K562 (cell line): ENCODE results near the gene MITD1. TPM values are rescaled to one million over a fixed set of nuclear protein-coding genes. Genes with fewer than 3 reads are reported as not detected.

Source experiments
- CBX5 ChIP-seq: IDR thresholded peaks from 2 replicates; pipeline ENCODE4 v1.6.1; 2014; ENCODE audit warnings: low read depth, borderline replicate concordance
- EHMT2 ChIP-seq: fragments of 450-650 bp; IDR thresholded peaks from 2 replicates; pipeline ENCODE4 v1.6.1; 2018; ENCODE audit warnings: antibody characterized with exemption
- ELK1 ChIP-seq: sonication (generic); formaldehyde crosslinking; IDR thresholded peaks from 2 replicates; pipeline ENCODE4 v1.8.1; 2022; ENCODE audit warnings: missing genetic modification reagents
- GTF2B ChIP-seq: IDR thresholded peaks from 2 replicates; pipeline ENCODE4 v1.6.1; 2011; ENCODE audit not compliant: insufficient read length; ENCODE audit errors: extremely low read depth
- HMGN3 ChIP-seq: IDR thresholded peaks from 2 replicates; pipeline ENCODE4 v1.6.1; 2011; ENCODE audit warnings: borderline replicate concordance, low read depth, mild to moderate bottlenecking, mixed read lengths, low read length; ENCODE audit not compliant: insufficient read length; ENCODE audit errors: extremely low read depth
- KAT7 ChIP-seq: sonication (generic); formaldehyde crosslinking; IDR thresholded peaks from 2 replicates; pipeline ENCODE4 v1.8.0; 2022; ENCODE audit warnings: missing genetic modification reagents, mild to moderate bottlenecking, borderline replicate concordance
- L3MBTL2 ChIP-seq: fragments of 450-650 bp; IDR thresholded peaks from 2 replicates; pipeline ENCODE4 v1.6.1; 2016; ENCODE audit warnings: mild to moderate bottlenecking, moderate library complexity
- LCOR ChIP-seq: sonication (generic); formaldehyde crosslinking; IDR thresholded peaks from 2 replicates; pipeline ENCODE4 v1.8.0; 2022; ENCODE audit warnings: mild to moderate bottlenecking, missing genetic modification reagents
- PHF8 ChIP-seq: fragments of 200-600 bp; sonication (generic); IDR thresholded peaks from 2 replicates; pipeline ENCODE4 v1.6.1; 2012; ENCODE audit warnings: mixed run types, mild to moderate bottlenecking, inconsistent platforms, low read length, moderate library complexity, borderline replicate concordance
- POLR2H ChIP-seq: IDR thresholded peaks from 2 replicates; pipeline ENCODE4 v1.6.1; 2016; ENCODE audit warnings: missing genetic modification characterization, low read depth, mild to moderate bottlenecking, control low read depth, missing compliant biosample characterization, moderate library complexity
- RAD21 ChIP-seq, 2 experiments: fragments of 250-450 bp in 1 of 2; fragments of 450-650 bp in 1 of 2; sonication (Bioruptor Pico) in 1 of 2; formaldehyde crosslinking in 1 of 2; IDR thresholded peaks in 1 of 2; conservative IDR thresholded peaks in 1 of 2; 2 replicates each; pipeline versions ENCODE4 v1.4.0 to v1.8.0; 2020 to 2022; ENCODE audit warnings: mild to moderate bottlenecking in 2 of 2, moderate library complexity in 1 of 2
- RBM17 ChIP-seq: fragments of 200-400 bp; formaldehyde crosslinking; IDR thresholded peaks from 2 replicates; pipeline ENCODE4 v1.6.1; 2017; ENCODE audit warnings: low read depth, mild to moderate bottlenecking, low read length, borderline replicate concordance
- TARDBP ChIP-seq: fragments of 450-650 bp; IDR thresholded peaks from 2 replicates; pipeline ENCODE4 v1.6.1; 2016
- U2AF2 ChIP-seq: fragments of 200-400 bp; formaldehyde crosslinking; optimal IDR thresholded peaks from 2 replicates; pipeline ENCODE3; 2017; ENCODE audit warnings: low read depth, mild to moderate bottlenecking, low read length
- ZBTB49 ChIP-seq: sonication (generic); formaldehyde crosslinking; IDR thresholded peaks from 2 replicates; pipeline ENCODE4 v1.8.0; 2022; ENCODE audit warnings: missing genetic modification reagents, mild to moderate bottlenecking, borderline replicate concordance
- ZBTB7A ChIP-seq: IDR thresholded peaks from 2 replicates; pipeline ENCODE4 v1.6.1; 2011; ENCODE audit warnings: low read depth, mild to moderate bottlenecking, low read length, moderate library complexity, borderline replicate concordance; ENCODE audit not compliant: control insufficient read depth
- ZFP91 ChIP-seq: sonication (generic); formaldehyde crosslinking; IDR thresholded peaks from 2 replicates; pipeline ENCODE4 v1.8.0; 2022; ENCODE audit warnings: mild to moderate bottlenecking, missing genetic modification reagents
- ZNF740 ChIP-seq, 3 experiments: fragments of 200-800 bp in 1 of 3; sonication (Bioruptor generic) in 1 of 3; sonication (generic) in 1 of 3; formaldehyde crosslinking in 1 of 3; IDR thresholded peaks; 2 replicates each; pipeline versions ENCODE4 v1.6.1 to v1.8.0; 2016 to 2022; ENCODE audit warnings: mild to moderate bottlenecking in 2 of 3, missing compliant biosample characterization in 2 of 3, missing genetic modification characterization in 2 of 3, missing genetic modification reagents in 1 of 3
- polyA plus RNA-seq, 8 experiments: library from polyadenylated mRNA; depleted of rRNA in 4 of 8; stranded (reverse) in 5 of 8; unstranded in 3 of 8; fragments of >200 nt; fragmentation: Nextera tagmentation in 2 of 8; fragmentation: Illumina TruSeq in 1 of 8; extraction: Ambion mirVana in 2 of 8; extraction: Trizol in 1 of 8; gene quantifications; 2 replicates each; pipeline versions ENCODE4 v1.2.1 to v1.2.3, GENCODE V29; 2011 to 2014; ENCODE audit warnings: inconsistent platforms in 1 of 8, missing spikeins in 1 of 8
- total RNA-seq, 7 experiments: library from RNA; depleted of rRNA in 6 of 7; stranded (reverse); fragments of >200 nt in 6 of 7; fragmentation: Illumina TruSeq in 2 of 7; extraction: Trizol in 2 of 7; gene quantifications; 2 replicates each; pipeline versions ENCODE4 v1.2.1 to v1.2.3, GENCODE V29; 2011 to 2021; ENCODE audit warnings: low replicate concordance in 1 of 7

Gene MITD1
- total and polyA plus RNA-seq, 9 of the 15 experiments (the other 6 are each of a cell fraction or from before 2014, with no cell fraction given) = 19.6 to 71.8 (median 43.2) TPM

- TF ChIP-seq PHF8 (peak; percentile 95), POLR2H (tag) (peak; percentile 82), RAD21 (CRISPR knock-in tag; conservative IDR thresholded peaks at IDR 0.05 in 1 of 2, IDR thresholded peaks at IDR 0.05 in 1 of 2) (0 out of 4 replicates have a peak, but pooled peaks of 1 of the 2 experiments have one; percentile 12), ZBTB49 (CRISPR knock-in tag) (peak; percentile 80; the same call in 1 of the 2 replicates), ZBTB7A (no peak), CBX5 (no peak), ZNF740 (CRISPR knock-in tag; IDR thresholded peaks at IDR 0.05) (no peak), ZNF740 (tag; IDR thresholded peaks at IDR 0.05) (no peak), LCOR (CRISPR knock-in tag) (no peak), GTF2B (no peak), HMGN3 (peak; percentile 86), RBM17 (no peak), ZFP91 (CRISPR knock-in tag) (no peak), EHMT2 (no peak), L3MBTL2 (peak; percentile 91), TARDBP (no peak; the same call in 1 of the 2 replicates), U2AF2 (no peak), KAT7 (0 out of 2 replicates have a peak, but pooled peaks have one; percentile 36), ELK1 (CRISPR knock-in tag) (no peak)
Observed at GRCh38 chr2:99154643-99155536, 26.0 kb downstream of the MITD1 start, which contains the start of the genes LIPT1 and TSGA10 (continued).
